Stimulated activated CD4-positive, alpha-beta T cell treated with anti-CD3 and anti-CD28 coated beads, Interleukin-2, amount 100 ng/mL, for 48 hours (primary cell): ENCODE data around the gene SYNDIG1L.

Experiments used
- DNase-seq, 2 donors: peaks; one replicate each; pipeline ENCODE4 v3.0.0-alpha.2; 2020

The SYNDIG1L gene

GRCh38 chr14:74358176-74358829, 67.7 kb downstream of the SYNDIG1L start:
- DNase-seq = no peak

DNA sequence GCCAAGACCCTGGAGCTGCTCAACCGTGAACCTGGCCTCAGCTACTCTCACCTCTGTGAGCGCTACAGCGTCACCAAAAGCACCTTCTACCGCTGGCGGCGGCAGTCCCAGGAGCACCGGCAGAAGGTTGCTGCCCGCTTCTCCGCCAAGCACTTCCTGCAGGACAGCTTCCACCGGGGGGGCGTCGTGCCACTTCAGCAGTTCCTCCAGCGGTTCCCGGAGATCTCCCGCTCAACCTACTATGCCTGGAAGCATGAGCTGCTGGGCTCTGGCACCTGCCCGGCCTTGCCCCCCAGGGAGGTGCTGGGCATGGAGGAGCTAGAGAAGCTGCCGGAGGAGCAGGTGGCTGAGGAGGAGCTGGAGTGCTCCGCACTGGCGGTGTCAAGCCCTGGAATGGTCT, 68.4 kb downstream of the SYNDIG1L start:
- DNase-seq = no peak

- DNase-seq = no peak
These were observed 69.0 kb downstream of the SYNDIG1L start for GRCh38 chr14:74356892-74357575.
